GM19328 (cell line): Measurements from ENCODE around the gene C9orf153.
"Not testable (repeated sequence)": the region's sequence is repeated elsewhere in the genome, so short reads cannot be mapped to it uniquely, and the experiment has no call there.

Experiments used
- ATAC-seq: cut with Tn5 transposase; IDR thresholded peaks from one replicate; pipeline ENCODE4 v1.9.1; 2021; ENCODE audit warnings: mild to moderate bottlenecking, moderate library complexity; ENCODE audit not compliant: unreplicated experiment

The C9orf153 gene

GRCh38 chr9:86259557-86259956, at the start of gene C9orf153:
Gene C9orf153 (minus strand): TSS chr9:86259657. CDS start chr9:86229603, 30,054 bp downstream.
- ATAC-seq: no peak

- ATAC-seq: no peak
Observed at GRCh38 chr9:86308687-86309086, 49.2 kb upstream of the C9orf153 start.

- ATAC-seq: no peak
Observed at GRCh38 chr9:86304236-86304730, 44.8 kb upstream of the C9orf153 start.

GRCh38 chr9:86303316-86303975, 44.0 kb upstream of the C9orf153 start:
- ATAC-seq: no peak

- ATAC-seq: no peak
Observed at GRCh38 chr9:86301686-86302085, 42.2 kb upstream of the C9orf153 start.

- no peak for ATAC-seq
Observed at GRCh38 chr9:86300701-86301100, 41.2 kb upstream of the C9orf153 start.

GRCh38 chr9:86298873-86299272, 39.4 kb upstream of the C9orf153 start:
- no peak for ATAC-seq

- ATAC-seq: not testable (repeated sequence)
Observed at GRCh38 chr9:86290341-86290740, 30.9 kb upstream of the C9orf153 start.

GRCh38 chr9:86288499-86289198, 29.2 kb upstream of the C9orf153 start:
- no peak for ATAC-seq

GRCh38 chr9:86287013-86287412, 27.6 kb upstream of the C9orf153 start:
- no peak for ATAC-seq

GRCh38 chr9:86286278-86286677, 26.8 kb upstream of the C9orf153 start:
- no peak for ATAC-seq

- no peak for ATAC-seq
Observed at GRCh38 chr9:86285261-86285660, 25.8 kb upstream of the C9orf153 start.

GRCh38 chr9:86282979-86283535, 23.6 kb upstream of the C9orf153 start:
- peak; percentile 10 for ATAC-seq

- ATAC-seq: peak; percentile 85
Observed at GRCh38 chr9:86282077-86282978, 22.9 kb upstream of the C9orf153 start, which contains the start of gene ISCA1. Gene ISCA1 (minus strand): TSS chr9:86282538. CDS start chr9:86282458, 80 bp downstream.

- ATAC-seq: peak; percentile 1
Observed at GRCh38 chr9:86281593-86282076, 22.2 kb upstream of the C9orf153 start.

GRCh38 chr9:86280580-86280979, 21.1 kb upstream of the C9orf153 start:
- no peak for ATAC-seq

GRCh38 chr9:86279839-86280238, 20.4 kb upstream of the C9orf153 start:
- ATAC-seq: no peak

- ATAC-seq: no peak
Observed at GRCh38 chr9:86277072-86277471, 17.6 kb upstream of the C9orf153 start.

- no peak for ATAC-seq
Observed at GRCh38 chr9:86275962-86276361, 16.5 kb upstream of the C9orf153 start.

GRCh38 chr9:86274821-86275643, 15.6 kb upstream of the C9orf153 start:
- no peak for ATAC-seq
